Upper lobe of right lung (tissue), 1 donor: ENCODE results near the gene CSH2. TPM values are rescaled to one million over a fixed set of nuclear protein-coding genes. Genes with fewer than 3 reads are reported as not detected.

Experiments
- ATAC-seq: fragments of 200-7000 bp; cut with Tn5 transposase; one replicate; pipeline ENCODE4 v1.9.1; 2020; ENCODE audit warnings: mild to moderate bottlenecking, moderate library complexity
- DNase-seq: peaks from one replicate; pipeline ENCODE4 v3.0.0-alpha.2; 2020
- H3K27ac ChIP-seq: fragments of 200-600 bp; one replicate; pipeline ENCODE4 v1.8.0; 2022
- H3K27me3 ChIP-seq: fragments of 200-600 bp; one replicate; pipeline ENCODE4 v1.8.0; 2022; ENCODE audit warnings: mild to moderate bottlenecking
- H3K36me3 ChIP-seq: fragments of 200-600 bp; one replicate; pipeline ENCODE4 v1.8.0; 2022
- H3K4me1 ChIP-seq: fragments of 200-600 bp; one replicate; pipeline ENCODE4 v1.8.0; 2022
- H3K4me3 ChIP-seq: fragments of 200-600 bp; one replicate; pipeline ENCODE4 v1.8.0; 2022; ENCODE audit warnings: mild to moderate bottlenecking
- H3K9me3 ChIP-seq: fragments of 200-600 bp; one replicate; pipeline ENCODE4 v1.8.0; 2022
- CTCF ChIP-seq: fragments of 200-600 bp; IDR thresholded peaks from one replicate; pipeline ENCODE4 v1.8.0; 2022; ENCODE audit warnings: antibody characterized with exemption
- intact Hi-C: fragments of 100-400 bp; cut with DNase I; formaldehyde crosslinking; loops from one replicate; pipeline ENCODE4 v1.11.0; 2022
- total RNA-seq: library from RNA; stranded (reverse); fragmentation: NEBNext Ultra II Directional; extraction: Animal tissue kit (Norgen Biotek cat#: 25700); gene quantifications from one replicate; pipeline ENCODE4 v1.2.1, GENCODE V29; 2021
- donor health status: DM: no; HTN: yes; CAD: no; lungs with severe emphysema.

Gene CSH2
- total RNA-seq, 1 donor from 2014 or later, result not detected

DNA sequence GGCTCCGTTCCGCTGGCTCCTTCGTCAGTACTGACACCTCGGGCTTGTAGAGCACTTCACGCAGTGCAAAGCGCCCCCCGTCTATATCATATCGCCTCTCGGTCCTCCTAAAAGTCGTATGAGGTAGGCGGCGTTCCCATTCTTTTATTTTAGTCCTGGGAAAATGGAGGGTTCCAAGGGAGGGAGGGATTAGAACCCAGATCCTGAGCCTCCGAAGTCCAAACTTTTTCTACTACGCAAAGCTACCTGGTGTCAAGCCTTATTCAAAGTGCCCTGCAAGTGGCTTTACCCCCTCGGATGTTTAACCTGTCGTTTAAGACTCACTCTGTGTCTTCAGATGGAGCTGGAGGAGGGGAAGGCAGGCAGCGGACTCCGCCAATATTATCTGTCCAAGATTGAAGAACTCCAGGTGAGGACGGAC lies 45.7 kb downstream of the CSH2 start:
- DNase-seq (no peak), ATAC-seq (no peak)
- Histone ChIP-seq H3K4me1 (peaks cover 24% of the 10 kb centered on the region), H3K27ac (peak overlapping the region; percentile 94), H3K36me3 (peaks cover 73% of the 10 kb centered on the region), H3K27me3 (no peaks in the 10 kb centered on the region), H3K4me3 (peak overlapping the region; percentile 98), H3K9me3 (no peaks in the 10 kb centered on the region)
- TF ChIP-seq CTCF, result no peak
- intact Hi-C loops, result no loop called here

DNA sequence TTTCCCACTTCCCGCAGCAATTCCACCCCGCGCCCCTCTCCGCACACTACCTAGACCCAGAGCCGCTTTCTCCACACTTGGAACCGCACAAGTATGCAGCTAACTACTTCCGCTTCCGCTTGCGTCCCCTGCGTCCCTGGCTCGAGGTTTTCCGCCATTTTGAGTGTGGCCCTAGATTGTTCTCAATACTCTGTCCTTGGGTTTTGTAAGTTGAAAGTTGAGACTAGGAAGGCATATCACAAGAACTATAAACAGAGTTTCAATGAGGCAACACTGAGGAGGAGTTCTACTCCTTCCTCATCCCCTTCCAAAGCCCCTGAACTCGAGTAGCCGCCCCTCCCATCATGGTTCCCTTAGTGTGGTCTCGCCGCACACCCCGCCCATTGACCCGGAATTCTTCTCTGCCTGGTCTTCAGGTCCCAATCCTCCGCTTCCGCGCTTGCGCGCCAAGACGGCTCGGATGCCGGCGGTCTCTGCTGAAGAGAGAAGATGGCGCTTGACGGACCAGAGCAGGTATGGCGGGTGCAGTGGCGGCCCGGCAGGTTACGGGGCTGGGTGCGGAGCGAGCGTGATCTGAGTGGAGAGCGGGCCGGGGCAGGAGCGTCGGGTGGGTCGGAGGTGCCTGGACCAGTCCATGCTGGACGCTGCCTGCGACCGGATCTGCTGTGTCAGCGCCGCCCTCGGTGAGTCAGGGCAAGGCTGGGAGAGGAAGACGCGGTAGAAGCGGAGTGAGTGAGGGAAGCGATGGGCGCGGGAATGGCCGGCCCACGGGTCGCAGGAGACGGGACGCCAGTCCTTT lies 46.3 kb downstream of the CSH2 start, which contains the start of the genes FTSJ3 and PSMC5:
FTSJ3 (minus strand) TSS at position 662 of the 799 bp plus-strand sequence. CDS start 761 bp downstream, outside the sequence.
PSMC5 (plus strand) TSS at position 430 of the 799 bp plus-strand sequence; CDS start at position 490, 60 bp downstream.
- H3K27ac ChIP-seq, result peak within 1 kb of the TSS; percentile 94
- intact Hi-C loops, result no loop called here

GRCh38 chr17:63826468-63827001 lies 46.9 kb downstream of the CSH2 start:
- DNase-seq (no peak), ATAC-seq (peak; percentile 3)
- H3K9me3 ChIP-seq, result no peaks in the 10 kb centered on the region
- H3K4me3 ChIP-seq, result peak overlapping the region; percentile 98
- TF ChIP-seq CTCF, result no peak
- intact Hi-C loops, result no loop called here
- peaks cover 24% of the 10 kb centered on the region for H3K4me1 ChIP-seq
- no peaks in the 10 kb centered on the region for H3K27me3 ChIP-seq
- peaks cover 73% of the 10 kb centered on the region for H3K36me3 ChIP-seq
- H3K27ac ChIP-seq, result peak overlapping the region; percentile 94

More for the DNA sequence above, 46.3 kb downstream of the CSH2 start, which contains the start of the genes FTSJ3 and PSMC5:
- H3K36me3 ChIP-seq, result peaks cover 73% of the 10 kb centered on the region
- H3K9me3 ChIP-seq, result no peaks in the 10 kb centered on the region
- no peaks in the 10 kb centered on the region for H3K27me3 ChIP-seq
- ATAC-seq (peak; percentile 95), DNase-seq (peak; percentile 97)
- H3K4me1 ChIP-seq, result peaks cover 24% of the 10 kb centered on the region
- peak; percentile 54 for TF ChIP-seq CTCF
- H3K4me3 ChIP-seq, result peak within 1 kb of the TSS; percentile 98

GRCh38 chr17:63824362-63824761 lies 49.1 kb downstream of the CSH2 start:
- H3K27ac ChIP-seq, result no peak overlapping the region
- intact Hi-C loops, result no loop called here
- ATAC-seq (no peak), DNase-seq (no peak)
- H3K4me3 ChIP-seq, result no peak overlapping the region
- no peaks in the 10 kb centered on the region for H3K27me3 ChIP-seq
- no peak for TF ChIP-seq CTCF
- H3K9me3 ChIP-seq, result no peaks in the 10 kb centered on the region
- peaks cover 72% of the 10 kb centered on the region for H3K36me3 ChIP-seq
- H3K4me1 ChIP-seq, result peaks cover 24% of the 10 kb centered on the region

GRCh38 chr17:63823659-63824331 lies 49.7 kb downstream of the CSH2 start:
- Histone ChIP-seq H3K4me1 (peaks cover 21% of the 10 kb centered on the region), H3K27ac (no peak overlapping the region), H3K9me3 (no peaks in the 10 kb centered on the region), H3K4me3 (no peak overlapping the region), H3K36me3 (peaks cover 72% of the 10 kb centered on the region), H3K27me3 (no peaks in the 10 kb centered on the region)
- no peak for ATAC-seq
- intact Hi-C loops, result no loop called here
- no peak for DNase-seq
- TF ChIP-seq CTCF, result no peak
